ENCODE measurements around the gene CAPN14.

CAPN14 gene

DNA sequence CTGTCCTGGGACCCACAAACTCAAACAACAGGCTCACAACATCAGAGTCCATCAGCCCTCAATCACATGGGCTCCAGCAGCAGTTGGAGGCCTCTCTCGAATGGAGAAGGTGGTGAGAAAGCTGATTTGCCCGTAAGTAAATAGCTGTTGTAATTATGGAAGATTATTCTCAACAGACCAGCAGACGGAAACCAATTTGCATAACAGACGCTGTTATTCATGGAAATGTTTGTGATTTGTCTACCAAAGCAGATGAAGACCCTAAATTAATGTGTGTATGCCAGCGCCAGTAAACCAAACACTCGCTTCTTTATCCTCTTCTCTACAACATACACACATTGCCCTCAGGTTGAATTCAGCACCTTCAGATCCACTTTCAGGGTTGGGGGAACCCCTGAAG lies 55.7 kb downstream of the CAPN14 start:
- no peak overlapping the region for H3K4me3 ChIP-seq (ENCODE audit: low read depth in 1 of 5, low read length in 5 of 5)
- no peaks in the 10 kb centered on the region for H3K9me3 ChIP-seq (ENCODE audit: control insufficient read depth in 5 of 5, low read length in 5 of 5)
- no peak overlapping the region for H3K27ac ChIP-seq (ENCODE audit: low read depth, low read length)
- H3K4me1 ChIP-seq (ENCODE audit: control insufficient read depth in 5 of 5, insufficient read depth in 5 of 5, low read length in 5 of 5): no peaks in the 10 kb centered on the region
- H3K36me3 ChIP-seq (ENCODE audit: control insufficient read depth in 5 of 5, insufficient read depth in 5 of 5, low read length in 5 of 5): no peaks in the 10 kb centered on the region
- H3K9ac ChIP-seq (ENCODE audit: low read length in 5 of 5): no peak overlapping the region
- H3K27me3 ChIP-seq (ENCODE audit: control insufficient read depth in 5 of 5, insufficient read depth in 4 of 5, low read length in 5 of 5): peaks cover 0 to 5% (median 3%) of the 10 kb centered on the region in 5 donors

GRCh38 chr2:31151501-31151900 lies 65.8 kb downstream of the CAPN14 start:
- Histone ChIP-seq H3K9me3 (ENCODE audit: control insufficient read depth in 5 of 5, low read length in 5 of 5) (no peaks in the 10 kb centered on the region), H3K27me3 (ENCODE audit: control insufficient read depth in 5 of 5, insufficient read depth in 4 of 5, low read length in 5 of 5) (peaks cover 0 to 4% (median 0%) of the 10 kb centered on the region in 5 donors), H3K27ac (ENCODE audit: low read depth, low read length) (no peak overlapping the region), H3K4me1 (ENCODE audit: control insufficient read depth in 5 of 5, insufficient read depth in 5 of 5, low read length in 5 of 5) (no peaks in the 10 kb centered on the region), H3K9ac (ENCODE audit: low read length in 5 of 5) (no peak overlapping the region), H3K36me3 (ENCODE audit: control insufficient read depth in 5 of 5, insufficient read depth in 5 of 5, low read length in 5 of 5) (no peaks in the 10 kb centered on the region), H3K4me3 (ENCODE audit: low read depth in 1 of 5, low read length in 5 of 5) (no peak overlapping the region)

DNA sequence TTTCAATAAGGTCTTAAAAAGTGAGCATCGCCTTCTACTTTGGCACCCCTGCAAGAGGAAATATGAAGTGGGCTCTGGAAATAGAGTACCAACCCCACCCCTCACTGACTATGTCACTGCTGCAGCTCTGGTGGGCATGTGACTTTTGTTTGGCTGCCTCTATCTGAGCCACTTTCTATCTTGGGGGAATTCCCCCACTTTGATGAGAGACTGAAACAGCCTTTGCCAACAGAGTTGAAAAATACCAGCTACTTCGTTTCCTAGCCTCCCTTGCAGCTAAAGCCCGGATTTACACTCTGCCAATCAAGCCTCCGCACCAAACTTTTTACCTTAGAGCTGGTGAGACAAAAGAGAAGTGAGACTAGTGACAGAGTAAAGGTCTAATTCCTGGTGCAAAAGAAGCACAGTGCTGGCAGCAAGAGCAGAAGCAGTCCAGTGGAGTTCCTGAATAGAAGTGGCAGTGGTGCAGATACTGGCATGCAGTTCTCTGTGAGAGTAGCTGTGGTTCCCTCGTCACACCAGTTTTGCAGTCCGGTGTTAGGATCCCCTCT lies 67.1 kb downstream of the CAPN14 start:
- Histone ChIP-seq H3K9me3 (ENCODE audit: control insufficient read depth in 5 of 5, low read length in 5 of 5) (no peaks in the 10 kb centered on the region), H3K4me1 (ENCODE audit: control insufficient read depth in 5 of 5, insufficient read depth in 5 of 5, low read length in 5 of 5) (no peaks in the 10 kb centered on the region), H3K27me3 (ENCODE audit: control insufficient read depth in 5 of 5, insufficient read depth in 4 of 5, low read length in 5 of 5) (peaks cover 0 to 4% (median 0%) of the 10 kb centered on the region in 5 donors), H3K4me3 (ENCODE audit: low read depth in 1 of 5, low read length in 5 of 5) (no peak overlapping the region), H3K27ac (ENCODE audit: low read depth, low read length) (no peak overlapping the region), H3K9ac (ENCODE audit: low read length in 5 of 5) (no peak overlapping the region), H3K36me3 (ENCODE audit: control insufficient read depth in 5 of 5, insufficient read depth in 5 of 5, low read length in 5 of 5) (no peaks in the 10 kb centered on the region)

GRCh38 chr2:31148514-31148913 lies 68.8 kb downstream of the CAPN14 start:
- no peak overlapping the region for H3K4me3 ChIP-seq (ENCODE audit: low read depth in 1 of 5, low read length in 5 of 5)

GRCh38 chr2:31147645-31148044 lies 69.7 kb downstream of the CAPN14 start:
- H3K9ac ChIP-seq (ENCODE audit: low read length in 5 of 5): no peak overlapping the region

More at GRCh38 chr2:31148514-31148913, 68.8 kb downstream of the CAPN14 start:
- H3K27ac ChIP-seq (ENCODE audit: low read depth, low read length): no peak overlapping the region
- no peaks in the 10 kb centered on the region for H3K36me3 ChIP-seq (ENCODE audit: control insufficient read depth in 5 of 5, insufficient read depth in 5 of 5, low read length in 5 of 5)
- H3K27me3 ChIP-seq (ENCODE audit: control insufficient read depth in 5 of 5, insufficient read depth in 4 of 5, low read length in 5 of 5): peaks cover 0 to 4% (median 0%) of the 10 kb centered on the region in 5 donors
- H3K9me3 ChIP-seq (ENCODE audit: control insufficient read depth in 5 of 5, low read length in 5 of 5): no peaks in the 10 kb centered on the region
- no peaks in the 10 kb centered on the region for H3K4me1 ChIP-seq (ENCODE audit: control insufficient read depth in 5 of 5, insufficient read depth in 5 of 5, low read length in 5 of 5)
- no peak overlapping the region for H3K9ac ChIP-seq (ENCODE audit: low read length in 5 of 5)

GRCh38 chr2:31142110-31142509 lies 75.2 kb downstream of the CAPN14 start:
- no peak overlapping the region for H3K4me3 ChIP-seq (ENCODE audit: low read depth in 1 of 5, low read length in 5 of 5)
- H3K27me3 ChIP-seq (ENCODE audit: control insufficient read depth in 5 of 5, insufficient read depth in 4 of 5, low read length in 5 of 5): peaks cover 4 to 13% (median 11%) of the 10 kb centered on the region in 5 donors

More at GRCh38 chr2:31147645-31148044, 69.7 kb downstream of the CAPN14 start:
- no peaks in the 10 kb centered on the region for H3K4me1 ChIP-seq (ENCODE audit: control insufficient read depth in 5 of 5, insufficient read depth in 5 of 5, low read length in 5 of 5)
- H3K27me3 ChIP-seq (ENCODE audit: control insufficient read depth in 5 of 5, insufficient read depth in 4 of 5, low read length in 5 of 5): peaks cover 0 to 4% (median 0%) of the 10 kb centered on the region in 5 donors
- H3K9me3 ChIP-seq (ENCODE audit: control insufficient read depth in 5 of 5, low read length in 5 of 5): no peaks in the 10 kb centered on the region
- H3K36me3 ChIP-seq (ENCODE audit: control insufficient read depth in 5 of 5, insufficient read depth in 5 of 5, low read length in 5 of 5): no peaks in the 10 kb centered on the region
- no peak overlapping the region for H3K27ac ChIP-seq (ENCODE audit: low read depth, low read length)
- no peak overlapping the region for H3K4me3 ChIP-seq (ENCODE audit: low read depth in 1 of 5, low read length in 5 of 5)

DNA sequence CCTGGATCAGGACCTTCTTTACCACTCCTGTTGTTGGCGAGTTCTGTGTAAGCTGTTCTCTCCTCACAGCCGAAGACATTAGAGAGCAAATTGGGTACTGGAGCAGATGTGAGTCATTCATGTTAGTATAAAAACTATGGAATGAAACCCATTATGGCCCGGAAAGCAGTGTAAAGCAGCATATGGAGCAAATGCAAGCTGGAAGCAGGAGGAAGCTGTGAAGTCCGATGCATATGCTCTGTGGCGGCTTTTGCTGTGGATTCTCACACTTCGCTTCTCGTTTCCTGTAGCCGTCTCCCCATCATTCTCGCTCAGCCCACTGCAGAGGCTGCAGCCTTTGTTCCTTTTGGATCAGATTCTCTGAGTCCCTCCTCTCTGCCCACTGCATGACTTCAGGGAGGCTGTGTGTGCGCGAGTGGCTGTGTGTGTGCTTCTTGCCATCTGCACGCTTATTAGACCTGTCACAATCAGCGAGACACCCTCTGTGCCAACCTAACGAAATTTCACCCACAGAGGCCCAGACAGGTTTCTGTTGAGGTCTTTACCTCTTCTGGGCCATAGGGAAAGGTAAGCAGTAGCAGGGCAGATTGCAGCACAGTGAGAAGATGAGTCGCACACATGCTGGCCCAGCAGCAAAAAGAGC lies 75.8 kb downstream of the CAPN14 start:
- Histone ChIP-seq H3K9ac (ENCODE audit: low read length in 5 of 5) (no peak overlapping the region), H3K36me3 (ENCODE audit: control insufficient read depth in 5 of 5, insufficient read depth in 5 of 5, low read length in 5 of 5) (no peaks in the 10 kb centered on the region), H3K27me3 (ENCODE audit: control insufficient read depth in 5 of 5, insufficient read depth in 4 of 5, low read length in 5 of 5) (peaks cover 9 to 17% (median 17%) of the 10 kb centered on the region in 5 donors), H3K4me3 (ENCODE audit: low read depth in 1 of 5, low read length in 5 of 5) (no peak overlapping the region), H3K4me1 (ENCODE audit: control insufficient read depth in 5 of 5, insufficient read depth in 5 of 5, low read length in 5 of 5) (peaks cover 0 to 23% (median 20%) of the 10 kb centered on the region in 5 donors), H3K27ac (ENCODE audit: low read depth, low read length) (no peak overlapping the region), H3K9me3 (ENCODE audit: control insufficient read depth in 5 of 5, low read length in 5 of 5) (no peaks in the 10 kb centered on the region)

More at GRCh38 chr2:31142110-31142509, 75.2 kb downstream of the CAPN14 start:
- H3K4me1 ChIP-seq (ENCODE audit: control insufficient read depth in 5 of 5, insufficient read depth in 5 of 5, low read length in 5 of 5): peaks cover 0 to 18% (median 16%) of the 10 kb centered on the region in 5 donors
- no peak overlapping the region for H3K9ac ChIP-seq (ENCODE audit: low read length in 5 of 5)
- H3K27ac ChIP-seq (ENCODE audit: low read depth, low read length): no peak overlapping the region
- no peaks in the 10 kb centered on the region for H3K9me3 ChIP-seq (ENCODE audit: control insufficient read depth in 5 of 5, low read length in 5 of 5)
- no peaks in the 10 kb centered on the region for H3K36me3 ChIP-seq (ENCODE audit: control insufficient read depth in 5 of 5, insufficient read depth in 5 of 5, low read length in 5 of 5)

GRCh38 chr2:31140151-31140550 lies 77.2 kb downstream of the CAPN14 start:
- Histone ChIP-seq H3K36me3 (ENCODE audit: control insufficient read depth in 5 of 5, insufficient read depth in 5 of 5, low read length in 5 of 5) (no peaks in the 10 kb centered on the region), H3K9me3 (ENCODE audit: control insufficient read depth in 5 of 5, low read length in 5 of 5) (no peaks in the 10 kb centered on the region), H3K9ac (ENCODE audit: low read length in 5 of 5) (no peak overlapping the region), H3K27me3 (ENCODE audit: control insufficient read depth in 5 of 5, insufficient read depth in 4 of 5, low read length in 5 of 5) (peaks cover 17 to 28% (median 23%) of the 10 kb centered on the region in 5 donors), H3K4me3 (ENCODE audit: low read depth in 1 of 5, low read length in 5 of 5) (no peak overlapping the region), H3K27ac (ENCODE audit: low read depth, low read length) (no peak overlapping the region), H3K4me1 (ENCODE audit: control insufficient read depth in 5 of 5, insufficient read depth in 5 of 5, low read length in 5 of 5) (peaks cover 0 to 23% (median 20%) of the 10 kb centered on the region in 5 donors)

DNA sequence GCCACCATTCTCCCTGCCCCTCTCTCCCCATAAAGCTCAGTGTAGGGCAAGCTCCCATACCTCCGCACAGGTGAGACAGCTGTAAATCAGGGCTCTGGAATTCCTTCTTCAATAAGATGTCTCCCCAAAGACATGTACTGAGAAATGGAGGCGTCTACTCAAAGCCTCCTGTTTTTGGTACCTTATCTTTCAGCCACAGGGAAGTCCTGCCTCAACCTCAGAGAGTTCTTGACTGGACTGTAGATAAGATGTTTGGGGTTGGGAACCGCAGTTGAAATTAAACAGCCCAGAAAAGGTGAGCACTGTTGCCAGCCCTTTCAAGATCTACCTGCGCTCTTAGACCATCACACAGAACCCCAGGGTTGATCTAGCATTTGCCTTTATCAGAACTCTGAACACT lies 77.6 kb downstream of the CAPN14 start:
- Histone ChIP-seq H3K36me3 (ENCODE audit: control insufficient read depth in 5 of 5, insufficient read depth in 5 of 5, low read length in 5 of 5) (no peaks in the 10 kb centered on the region), H3K9ac (ENCODE audit: low read length in 5 of 5) (no peak overlapping the region), H3K27me3 (ENCODE audit: control insufficient read depth in 5 of 5, insufficient read depth in 4 of 5, low read length in 5 of 5) (peaks cover 17 to 32% (median 25%) of the 10 kb centered on the region in 5 donors)

More for the DNA sequence above, 77.6 kb downstream of the CAPN14 start:
- H3K4me3 ChIP-seq (ENCODE audit: low read depth in 1 of 5, low read length in 5 of 5): no peak overlapping the region
- H3K27ac ChIP-seq (ENCODE audit: low read depth, low read length): no peak overlapping the region
- no peaks in the 10 kb centered on the region for H3K9me3 ChIP-seq (ENCODE audit: control insufficient read depth in 5 of 5, low read length in 5 of 5)
- peaks cover 0 to 23% (median 20%) of the 10 kb centered on the region in 5 donors for H3K4me1 ChIP-seq (ENCODE audit: control insufficient read depth in 5 of 5, insufficient read depth in 5 of 5, low read length in 5 of 5)

Measured in subcutaneous abdominal adipose tissue (tissue), 5 donors.